Measurements from ENCODE around the gene DSCAM. TPM values are rescaled to one million over a fixed set of nuclear protein-coding genes. Genes with fewer than 3 reads are reported as not detected.

DSCAM gene
- total and polyA plus RNA-seq, 2 donors (not counting 1 experiment from before 2014, with no cell fraction given): not detected

- DNase-seq (no peak), ATAC-seq (ENCODE audit: low read depth) (no peak)
- Mint-ChIP-seq H3K9me3 (ENCODE audit: insufficient read depth) (peaks cover 3% of the 10 kb centered on the region), H3K27ac (no peak overlapping the region), H3K27me3 (no peaks in the 10 kb centered on the region), H3K4me3 (no peak overlapping the region), H3K4me1 (no peaks in the 10 kb centered on the region)
- Histone ChIP-seq H4K20me1 (ENCODE audit: control insufficient read depth, insufficient read depth, low read length, poor library complexity, severe bottlenecking) (no peaks in the 10 kb centered on the region), H3K27me3 (replicated peaks in 1 of 4; ENCODE audit: control extremely low read depth in 1 of 4, control insufficient read depth in 3 of 4, insufficient read depth in 4 of 4, low read length in 3 of 4) (no peaks in the 10 kb centered on the region), H3K4me3 (ENCODE audit: control extremely low read depth in 1 of 5, extremely low read depth in 1 of 5, insufficient read depth in 1 of 5, low read depth in 2 of 5, low read length in 4 of 5) (no peak overlapping the region), H3K27ac (ENCODE audit: low read length in 2 of 2) (no peak overlapping the region), H3K79me2 (ENCODE audit: control insufficient read depth, insufficient read depth, low read length) (no peaks in the 10 kb centered on the region), H3K4me2 (replicated peaks; ENCODE audit: low read depth, low read length, poor library complexity, severe bottlenecking) (no peak overlapping the region), H3K9me3 (ENCODE audit: control extremely low read depth in 1 of 3, control insufficient read depth in 2 of 3, insufficient read depth in 1 of 3, low read length in 2 of 3) (peaks cover 0 to 7% (median 0%) of the 10 kb centered on the region in 3 donors), H3K9ac (ENCODE audit: low read length) (no peak overlapping the region), H3K4me1 (ENCODE audit: control insufficient read depth in 2 of 2, insufficient read depth in 2 of 2, low read length in 2 of 2) (no peaks in the 10 kb centered on the region), H2AFZ (ENCODE audit: insufficient read depth, low read depth, low read length, poor library complexity, severe bottlenecking) (no peak overlapping the region), H3K36me3 (replicated peaks in 1 of 2; ENCODE audit: control extremely low read depth in 1 of 2, control insufficient read depth in 1 of 2, extremely low read depth in 1 of 2, insufficient read depth in 2 of 2, low read length in 1 of 2) (no peaks in the 10 kb centered on the region)
- WGBS (ENCODE audit: insufficient coverage): 76% methylated on average over 2 of the region's 3 CpGs
- ChIA-PET CTCF (no interaction called here), POLR2A (no interaction called here)
- intact Hi-C loops (cut with micrococcal nuclease): no loop called here
- TF ChIP-seq CTCF (IDR thresholded peaks at IDR 0.05): no peak
- no peak for TF ChIP-seq EZH2 (IDR thresholded peaks at IDR 0.05; ENCODE audit: borderline replicate concordance, insufficient read depth, low read depth, low read length, poor library complexity, severe bottlenecking)
These were observed 259.1 kb downstream of the DSCAM start for GRCh38 chr21:40587736-40588346.

DNA sequence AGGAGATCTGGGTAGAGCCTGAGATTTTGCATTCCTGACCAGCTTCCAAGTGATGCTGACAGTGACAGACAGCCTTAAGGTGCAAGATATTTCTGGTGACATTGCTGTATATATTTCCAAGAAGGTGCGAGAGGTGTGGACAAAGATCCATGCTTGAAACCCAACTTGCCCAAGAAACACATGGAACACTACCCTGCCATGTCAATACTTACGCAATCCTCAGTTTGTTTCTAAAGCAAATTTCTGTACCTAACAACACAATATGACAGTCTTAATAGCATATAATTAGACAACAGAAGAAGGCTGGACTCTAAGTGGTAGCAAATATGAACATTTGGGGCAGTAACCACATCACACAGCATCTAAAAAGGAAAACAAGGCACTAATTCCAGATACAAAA lies 260.4 kb downstream of the DSCAM start:
- Histone ChIP-seq H3K4me2 (replicated peaks; ENCODE audit: low read depth, low read length, poor library complexity, severe bottlenecking) (no peak overlapping the region), H3K4me3 (ENCODE audit: control extremely low read depth in 1 of 5, extremely low read depth in 1 of 5, insufficient read depth in 1 of 5, low read depth in 2 of 5, low read length in 4 of 5) (no peak overlapping the region), H3K27me3 (replicated peaks in 1 of 4; ENCODE audit: control extremely low read depth in 1 of 4, control insufficient read depth in 3 of 4, insufficient read depth in 4 of 4, low read length in 3 of 4) (no peaks in the 10 kb centered on the region), H3K36me3 (replicated peaks in 1 of 2; ENCODE audit: control extremely low read depth in 1 of 2, control insufficient read depth in 1 of 2, extremely low read depth in 1 of 2, insufficient read depth in 2 of 2, low read length in 1 of 2) (no peaks in the 10 kb centered on the region), H3K79me2 (ENCODE audit: control insufficient read depth, insufficient read depth, low read length) (no peaks in the 10 kb centered on the region), H3K9ac (ENCODE audit: low read length) (no peak overlapping the region), H2AFZ (ENCODE audit: insufficient read depth, low read depth, low read length, poor library complexity, severe bottlenecking) (no peak overlapping the region), H4K20me1 (ENCODE audit: control insufficient read depth, insufficient read depth, low read length, poor library complexity, severe bottlenecking) (no peaks in the 10 kb centered on the region), H3K27ac (ENCODE audit: low read length in 2 of 2) (no peak overlapping the region), H3K4me1 (ENCODE audit: control insufficient read depth in 2 of 2, insufficient read depth in 2 of 2, low read length in 2 of 2) (no peaks in the 10 kb centered on the region), H3K9me3 (ENCODE audit: control extremely low read depth in 1 of 3, control insufficient read depth in 2 of 3, insufficient read depth in 1 of 3, low read length in 2 of 3) (peaks cover 0 to 7% (median 0%) of the 10 kb centered on the region in 3 donors)
- ChIA-PET CTCF (no interaction called here), POLR2A (no interaction called here)
- Mint-ChIP-seq H3K4me3 (no peak overlapping the region), H3K27ac (no peak overlapping the region), H3K27me3 (no peaks in the 10 kb centered on the region), H3K4me1 (no peaks in the 10 kb centered on the region), H3K9me3 (ENCODE audit: insufficient read depth) (peaks cover 3% of the 10 kb centered on the region)
- DNase-seq (no peak), ATAC-seq (ENCODE audit: low read depth) (no peak)
- no CpG with 5 or more reads among the region's 2 CpGs for WGBS (ENCODE audit: insufficient coverage)
- intact Hi-C loops (cut with micrococcal nuclease): no loop called here
- no peak for TF ChIP-seq CTCF (IDR thresholded peaks at IDR 0.05)
- TF ChIP-seq EZH2 (IDR thresholded peaks at IDR 0.05; ENCODE audit: borderline replicate concordance, insufficient read depth, low read depth, low read length, poor library complexity, severe bottlenecking): no peak
